HAP-1 (cell line): ENCODE measurements around the gene ADAMTSL4.

Source experiments
- DNase-seq, 2 experiments: peaks; one replicate each; pipeline ENCODE4 v3.0.0-alpha.2; 2016 to 2020; ENCODE audit warnings: low spot score in 2 of 2
- H3K27me3 ChIP-seq: fragments of 250-450 bp; sonication (Bioruptor Pico); 2 replicates; pipeline ENCODE4 v1.5.1; 2020; ENCODE audit warnings: low read depth, mild to moderate bottlenecking, moderate library complexity
- H3K36me3 ChIP-seq: fragments of 250-450 bp; sonication (Bioruptor Pico); replicated peaks from 2 replicates; pipeline ENCODE4 v1.5.1; 2020; ENCODE audit warnings: mild to moderate bottlenecking
- H3K4me1 ChIP-seq: fragments of 250-450 bp; sonication (Bioruptor Pico); 2 replicates; pipeline ENCODE4 v1.5.1; 2020; ENCODE audit warnings: mild to moderate bottlenecking
- H3K4me3 ChIP-seq: fragments of 250-450 bp; sonication (Bioruptor Pico); 2 replicates; pipeline ENCODE4 v1.5.1; 2020; ENCODE audit warnings: mild to moderate bottlenecking, moderate library complexity
- H3K9me3 ChIP-seq: fragments of 250-450 bp; sonication (Bioruptor Pico); 2 replicates; pipeline ENCODE4 v1.5.1; 2020; ENCODE audit warnings: mild to moderate bottlenecking, moderate library complexity
- in situ Hi-C: fragments of 300-500 bp; cut with MboI; formaldehyde crosslinking; loops from 3 replicates; pipeline ENCODE4 v1.14.3; 2020; ENCODE audit warnings: low sequenced_read_pairs, inconsistent platforms, mixed read lengths

Gene ADAMTSL4

GRCh38 chr1:150548632-150549495 is at the start of gene ADAMTSL4:
TSS of gene ADAMTSL4 (plus strand) at chr1:150549408. CDS start at chr1:150552289, 2,881 bp downstream.
- Histone ChIP-seq H3K9me3 (no peaks in the 10 kb centered on the region), H3K27me3 (no peaks in the 10 kb centered on the region), H3K4me1 (peaks cover 9% of the 10 kb centered on the region), H3K4me3 (peak within 1 kb of the TSS; percentile 39), H3K36me3 (no peaks in the 10 kb centered on the region)
- in situ Hi-C loops, result no loop called here
- peak; percentile 28 to 71 for DNase-seq

- no peaks in the 10 kb centered on the region for H3K27me3 ChIP-seq
- peaks cover 46% of the 10 kb centered on the region for H3K36me3 ChIP-seq
- in situ Hi-C loops, result no loop called here
- no peaks in the 10 kb centered on the region for H3K4me1 ChIP-seq
- H3K4me3 ChIP-seq, result no peak overlapping the region
- H3K9me3 ChIP-seq, result no peaks in the 10 kb centered on the region
- no peak for DNase-seq
Measured at GRCh38 chr1:150505431-150505830, 43.8 kb upstream of the ADAMTSL4 start.

- H3K4me1 ChIP-seq, result no peaks in the 10 kb centered on the region
- no peak within 1 kb of the TSS for H3K4me3 ChIP-seq
- DNase-seq, result no peak
- no peaks in the 10 kb centered on the region for H3K9me3 ChIP-seq
- no peaks in the 10 kb centered on the region for H3K27me3 ChIP-seq
- in situ Hi-C loops, result no loop called here
- peaks cover 39% of the 10 kb centered on the region for H3K36me3 ChIP-seq
Measured at GRCh38 chr1:150507912-150508864, 41.0 kb upstream of the ADAMTSL4 start, which contains the start of gene ECM1. TSS of gene ECM1 (plus strand) at chr1:150508109. CDS start at chr1:150508210, 101 bp downstream.

GRCh38 chr1:150508982-150509381 is 40.2 kb upstream of the ADAMTSL4 start:
- H3K4me3 ChIP-seq, result no peak overlapping the region
- DNase-seq, result no peak
- no peaks in the 10 kb centered on the region for H3K27me3 ChIP-seq
- no peaks in the 10 kb centered on the region for H3K9me3 ChIP-seq
- in situ Hi-C loops, result no loop called here
- peaks cover 39% of the 10 kb centered on the region for H3K36me3 ChIP-seq
- H3K4me1 ChIP-seq, result no peaks in the 10 kb centered on the region

- Histone ChIP-seq H3K4me3 (no peak overlapping the region), H3K4me1 (peaks cover 6% of the 10 kb centered on the region), H3K36me3 (peaks cover 16% of the 10 kb centered on the region), H3K9me3 (no peaks in the 10 kb centered on the region), H3K27me3 (no peaks in the 10 kb centered on the region)
- DNase-seq, result no peak
- in situ Hi-C loops, result no loop called here
Measured at GRCh38 chr1:150511551-150511950, 37.7 kb upstream of the ADAMTSL4 start.

GRCh38 chr1:150511985-150512660 is 37.1 kb upstream of the ADAMTSL4 start:
- Histone ChIP-seq H3K4me1 (peaks cover 11% of the 10 kb centered on the region), H3K27me3 (no peaks in the 10 kb centered on the region), H3K36me3 (peaks cover 10% of the 10 kb centered on the region), H3K9me3 (no peaks in the 10 kb centered on the region), H3K4me3 (no peak overlapping the region)
- no peak for DNase-seq
- in situ Hi-C loops, result no loop called here

GRCh38 chr1:150512846-150513245 is 36.4 kb upstream of the ADAMTSL4 start:
- H3K4me1 ChIP-seq, result peaks cover 11% of the 10 kb centered on the region
- DNase-seq, result no peak
- no peaks in the 10 kb centered on the region for H3K27me3 ChIP-seq
- in situ Hi-C loops, result no loop called here
- H3K4me3 ChIP-seq, result no peak overlapping the region
- no peaks in the 10 kb centered on the region for H3K9me3 ChIP-seq
- H3K36me3 ChIP-seq, result peaks cover 4% of the 10 kb centered on the region

- in situ Hi-C loops, result no loop called here
- DNase-seq, result no peak
Measured at GRCh38 chr1:150513351-150513791, 35.8 kb upstream of the ADAMTSL4 start.

GRCh38 chr1:150514260-150514659 is 34.9 kb upstream of the ADAMTSL4 start:
- Histone ChIP-seq H3K27me3 (no peaks in the 10 kb centered on the region), H3K9me3 (no peaks in the 10 kb centered on the region), H3K4me1 (peaks cover 11% of the 10 kb centered on the region), H3K36me3 (no peaks in the 10 kb centered on the region), H3K4me3 (no peak overlapping the region)
- in situ Hi-C loops, result no loop called here
- no peak for DNase-seq

More at GRCh38 chr1:150513351-150513791, 35.8 kb upstream of the ADAMTSL4 start:
- no peaks in the 10 kb centered on the region for H3K36me3 ChIP-seq
- no peaks in the 10 kb centered on the region for H3K27me3 ChIP-seq
- peaks cover 11% of the 10 kb centered on the region for H3K4me1 ChIP-seq
- no peaks in the 10 kb centered on the region for H3K9me3 ChIP-seq
- H3K4me3 ChIP-seq, result no peak overlapping the region

GRCh38 chr1:150514913-150515327 is 34.3 kb upstream of the ADAMTSL4 start:
- Histone ChIP-seq H3K36me3 (no peaks in the 10 kb centered on the region), H3K27me3 (no peaks in the 10 kb centered on the region), H3K4me1 (peaks cover 11% of the 10 kb centered on the region), H3K9me3 (no peaks in the 10 kb centered on the region), H3K4me3 (peak overlapping the region; percentile 48)
- in situ Hi-C loops, result no loop called here
- no peak for DNase-seq

GRCh38 chr1:150515328-150516049 is 33.7 kb upstream of the ADAMTSL4 start, which contains the start of gene FALEC:
TSS of gene FALEC (plus strand) at chr1:150515752.
- Histone ChIP-seq H3K9me3 (no peaks in the 10 kb centered on the region), H3K27me3 (no peaks in the 10 kb centered on the region), H3K36me3 (no peaks in the 10 kb centered on the region), H3K4me1 (peaks cover 11% of the 10 kb centered on the region), H3K4me3 (peak within 1 kb of the TSS; percentile 48)
- in situ Hi-C loops, result no loop called here
- peak; percentile 96 to 97 for DNase-seq

- in situ Hi-C loops, result no loop called here
- no peaks in the 10 kb centered on the region for H3K27me3 ChIP-seq
- peaks cover 11% of the 10 kb centered on the region for H3K4me1 ChIP-seq
- no peaks in the 10 kb centered on the region for H3K9me3 ChIP-seq
- H3K4me3 ChIP-seq, result peak overlapping the region; percentile 48
- no peaks in the 10 kb centered on the region for H3K36me3 ChIP-seq
- DNase-seq, result peak in 1 of 2 experiments; percentile 52
Measured at GRCh38 chr1:150516050-150516591, 33.1 kb upstream of the ADAMTSL4 start.
